ENCODE measurements around the gene PACRG.
A peak's percentile ranks its signal among the peaks of the same experiment; 100 is the strongest.

The PACRG gene

GRCh38 chr6:162798546-162799266 is 70.9 kb downstream of the PACRG start:
- no peak for DNase-seq

DNA sequence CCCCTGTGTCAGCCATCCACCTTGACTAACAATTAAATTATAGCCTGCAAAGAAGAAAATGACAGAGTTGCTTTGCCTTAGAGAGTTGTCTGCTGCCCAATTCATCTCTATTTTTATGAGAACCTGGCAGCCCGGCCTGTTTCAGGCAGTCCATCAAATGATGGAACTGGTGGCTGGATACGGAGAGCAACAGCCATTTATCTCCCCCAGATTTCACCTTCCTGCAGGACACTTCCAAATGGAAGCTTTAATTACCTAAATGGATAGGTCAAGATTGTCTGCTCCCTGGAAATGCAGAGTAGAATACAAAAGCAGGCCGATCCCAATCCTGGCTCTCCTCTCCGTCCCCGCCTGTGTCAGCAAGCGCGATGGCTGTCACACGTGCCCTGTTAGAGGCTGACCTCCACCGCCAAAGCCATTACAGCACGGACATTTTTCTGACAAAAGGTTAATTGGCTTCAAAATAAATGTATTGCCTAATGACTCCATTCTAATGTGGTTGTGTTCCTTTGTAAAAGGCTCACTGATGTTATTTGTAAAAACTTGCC is 86.7 kb downstream of the PACRG start:
- no peak for DNase-seq

- no peak for DNase-seq
Observed at GRCh38 chr6:162817196-162817595, 89.4 kb downstream of the PACRG start.

DNA sequence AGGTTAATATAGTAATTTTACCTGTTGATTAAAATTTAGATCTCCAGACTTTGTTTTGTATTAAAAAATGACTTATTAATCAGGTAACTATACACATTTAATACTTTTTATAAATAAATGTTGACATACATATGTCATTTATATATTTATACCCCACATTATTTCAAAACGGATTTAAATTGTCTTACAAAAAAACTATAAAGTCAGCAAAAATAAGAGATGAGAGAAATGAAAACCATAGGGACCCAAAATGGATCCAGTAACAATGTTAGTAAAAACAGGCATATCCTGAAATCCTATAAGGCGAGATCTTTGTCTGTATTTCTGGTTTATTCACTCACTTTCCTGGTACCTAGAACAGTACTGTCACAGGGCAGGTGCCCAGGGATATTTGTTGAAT is 91.5 kb downstream of the PACRG start:
- no peak for DNase-seq

DNA sequence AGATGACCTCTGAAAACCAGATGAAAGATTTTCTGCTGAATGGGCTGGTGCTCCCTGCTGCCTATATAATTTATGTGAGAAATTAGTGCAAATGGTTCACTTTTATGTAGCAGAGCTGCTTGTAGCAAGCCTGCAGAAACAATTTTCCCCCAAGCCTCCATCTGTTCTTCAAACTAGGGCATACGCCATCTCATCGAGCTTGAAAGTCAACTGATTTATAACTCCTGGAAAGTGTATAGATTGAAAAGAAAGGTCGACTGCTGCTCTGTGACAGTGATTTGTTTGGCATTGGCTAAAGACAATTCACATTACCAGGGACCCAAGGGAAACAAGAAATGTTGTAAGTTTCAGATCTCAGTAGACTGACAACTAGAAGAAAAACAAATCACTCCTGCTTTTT is 93.3 kb downstream of the PACRG start:
- no peak for DNase-seq

GRCh38 chr6:162825597-162825996 is 97.8 kb downstream of the PACRG start:
- no peak for DNase-seq

GRCh38 chr6:162829013-162829742 is 101.4 kb downstream of the PACRG start:
- DNase-seq, result no peak

GRCh38 chr6:162833776-162834175 is 106.0 kb downstream of the PACRG start:
- no peak for DNase-seq

GRCh38 chr6:162845972-162846371 is 118.2 kb downstream of the PACRG start:
- no peak for DNase-seq

DNA sequence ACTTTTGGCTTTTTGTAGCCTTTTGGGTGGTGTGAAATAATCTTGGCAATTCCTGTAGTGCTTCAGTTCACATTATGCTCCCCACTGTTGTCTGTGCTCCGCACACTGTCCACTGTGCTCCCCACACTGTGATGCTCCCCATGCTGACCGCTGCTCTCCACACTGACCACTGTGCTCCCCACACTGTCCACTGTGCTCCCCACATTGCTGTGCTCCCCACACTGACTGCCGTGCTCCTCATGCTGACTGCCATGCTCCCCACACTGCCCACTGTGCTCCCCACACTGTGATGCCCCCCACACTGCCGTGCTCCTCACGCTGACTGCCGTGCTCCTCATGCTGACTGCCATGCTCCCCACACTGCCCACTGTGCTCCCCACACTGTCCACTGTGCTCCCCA is 118.9 kb downstream of the PACRG start:
- DNase-seq, result no peak

GRCh38 chr6:162849269-162849668 is 121.5 kb downstream of the PACRG start:
- no peak for DNase-seq

DNA sequence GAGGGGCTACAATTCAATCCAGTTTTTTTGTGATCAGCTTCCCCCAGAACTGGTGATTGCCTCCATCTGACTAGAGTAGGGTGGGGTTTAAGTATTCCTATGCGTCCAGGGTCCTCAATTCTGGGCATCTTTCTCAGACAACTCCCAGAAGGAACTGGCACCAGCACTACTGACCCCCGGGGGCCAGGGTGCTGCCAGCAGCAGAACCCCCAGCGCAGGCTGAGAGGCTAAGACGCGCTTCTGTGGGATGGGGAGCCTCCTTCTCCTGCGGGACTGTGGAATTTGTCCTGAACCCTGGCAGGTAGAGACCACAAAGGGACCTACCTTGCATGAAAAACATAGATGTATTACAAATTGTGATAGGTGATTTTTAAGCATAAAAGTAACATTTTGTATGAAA is 124.4 kb downstream of the PACRG start:
- DNase-seq, result no peak

DNA sequence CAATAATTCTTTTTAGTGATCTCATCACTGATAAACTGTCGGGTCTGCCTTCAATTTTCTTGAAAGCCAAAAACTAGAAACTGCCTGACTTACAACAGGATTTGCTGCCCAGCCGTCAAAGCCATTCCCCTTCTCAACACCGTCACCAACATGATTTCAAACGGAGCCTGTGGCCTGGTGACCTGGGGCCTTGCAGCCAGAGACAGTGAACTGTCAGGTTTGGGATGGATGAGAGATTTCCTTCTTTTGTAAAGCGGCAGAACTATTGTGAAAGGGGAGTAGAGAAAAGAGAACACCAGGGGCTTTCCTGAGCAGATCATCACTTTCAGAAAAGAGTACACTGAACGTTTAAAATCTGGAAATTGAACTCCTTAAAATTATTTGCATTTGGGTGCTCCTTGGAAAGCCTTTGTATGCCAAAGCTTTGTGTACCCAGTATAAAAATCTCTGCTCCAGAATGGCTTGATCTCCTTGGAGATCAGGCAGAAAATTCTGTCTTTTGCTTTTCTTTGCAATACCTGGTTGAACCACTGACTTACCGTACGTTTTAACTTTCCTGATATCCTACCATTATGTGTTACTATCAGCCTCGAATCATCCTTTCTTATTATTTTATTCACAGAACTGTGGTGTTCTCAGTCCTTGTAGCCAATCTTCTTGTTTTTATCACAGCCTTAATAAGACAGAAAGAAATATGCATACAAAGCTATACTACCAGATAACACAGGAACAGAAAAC is 125.2 kb downstream of the PACRG start:
- no peak for DNase-seq

GRCh38 chr6:162854228-162854627 is 126.5 kb downstream of the PACRG start:
- DNase-seq, result peak; percentile 53

GRCh38 chr6:162854734-162855191 is 127.0 kb downstream of the PACRG start:
- no peak for DNase-seq

- peak; percentile 94 for DNase-seq
Observed at GRCh38 chr6:162856885-162857284, 129.1 kb downstream of the PACRG start.

DNA sequence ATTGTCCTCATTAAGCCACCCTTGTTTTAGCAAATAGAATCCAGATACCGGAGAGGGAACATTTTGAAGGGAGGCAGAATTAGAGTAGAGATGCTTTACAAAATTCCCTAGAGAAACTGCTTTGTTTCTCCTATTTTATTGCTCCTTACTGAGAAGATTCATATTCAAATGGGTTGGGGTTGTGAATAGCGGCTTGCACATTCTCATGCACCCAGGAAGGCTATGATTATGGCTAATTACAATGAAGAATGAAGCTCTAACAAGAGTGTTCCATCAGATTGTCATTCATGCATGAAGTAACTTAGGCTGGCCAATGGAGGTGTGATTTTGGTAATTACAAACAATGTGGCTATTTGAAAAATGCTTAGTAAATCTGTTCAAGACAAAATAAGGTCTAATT is 129.6 kb downstream of the PACRG start:
- DNase-seq, result no peak

GRCh38 chr6:162862462-162862861 is 134.7 kb downstream of the PACRG start:
- DNase-seq, result no peak

DNA sequence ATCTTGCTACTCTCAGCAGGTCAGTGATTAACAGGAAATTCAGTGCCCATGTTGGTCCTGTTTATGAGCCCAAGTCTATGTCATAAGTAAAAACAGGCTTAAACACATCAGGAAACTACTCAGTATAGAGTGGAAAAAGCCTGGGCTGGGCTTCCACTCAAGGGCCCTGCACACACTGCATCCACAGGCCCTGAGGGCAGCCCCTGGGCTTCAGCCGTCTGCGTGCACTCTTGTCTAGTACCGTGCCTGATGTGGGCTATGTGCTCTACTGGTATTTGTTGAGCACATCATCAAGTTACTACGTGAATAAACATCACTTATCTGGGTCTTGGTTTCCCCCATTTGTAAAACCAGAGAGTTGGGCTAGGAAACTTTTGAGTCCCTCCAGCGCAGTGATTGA is 135.2 kb downstream of the PACRG start:
- DNase-seq, result no peak

DNA sequence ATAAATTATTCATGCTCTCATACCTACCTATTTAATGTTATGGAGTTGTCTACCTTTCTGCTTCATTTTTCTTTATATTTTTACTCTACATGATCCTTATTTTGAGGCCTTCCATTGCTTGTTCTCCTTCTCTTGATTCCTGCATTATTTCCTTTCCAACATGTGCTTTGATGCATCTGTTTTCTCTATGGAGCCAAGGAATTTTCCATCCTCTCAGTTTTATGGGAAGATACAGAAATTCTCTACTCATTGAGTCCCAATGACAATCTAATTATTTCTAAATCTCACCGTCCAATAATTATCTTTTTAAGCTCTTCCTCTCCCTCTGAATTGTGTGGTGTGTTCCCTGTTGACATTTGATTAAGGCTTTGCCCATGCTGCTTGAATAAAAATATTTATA is 136.0 kb downstream of the PACRG start:
- no peak for DNase-seq

DNA sequence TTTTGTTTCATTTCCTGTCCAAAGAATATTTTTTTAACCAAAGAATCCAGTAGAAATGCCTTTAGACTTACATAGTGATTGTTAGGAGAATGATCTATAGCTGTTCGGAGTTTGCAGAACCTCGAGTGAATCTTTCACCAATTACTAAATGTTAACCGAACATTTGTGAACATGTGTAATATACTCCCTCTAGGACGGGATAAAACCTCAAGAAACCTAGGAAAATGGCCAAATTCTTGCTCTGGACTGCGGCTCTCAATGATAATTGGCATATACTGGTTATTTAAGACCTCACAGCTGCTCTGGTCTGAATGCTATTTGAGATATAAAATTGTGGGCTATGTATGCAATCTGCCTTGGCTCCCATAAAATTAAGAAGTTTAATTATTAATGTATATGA is 137.1 kb downstream of the PACRG start:
- DNase-seq, result no peak

GRCh38 chr6:162866656-162867055 is 138.9 kb downstream of the PACRG start:
- DNase-seq, result peak; percentile 49

- no peak for DNase-seq
Observed at GRCh38 chr6:162868397-162868796, 140.6 kb downstream of the PACRG start.

DNA sequence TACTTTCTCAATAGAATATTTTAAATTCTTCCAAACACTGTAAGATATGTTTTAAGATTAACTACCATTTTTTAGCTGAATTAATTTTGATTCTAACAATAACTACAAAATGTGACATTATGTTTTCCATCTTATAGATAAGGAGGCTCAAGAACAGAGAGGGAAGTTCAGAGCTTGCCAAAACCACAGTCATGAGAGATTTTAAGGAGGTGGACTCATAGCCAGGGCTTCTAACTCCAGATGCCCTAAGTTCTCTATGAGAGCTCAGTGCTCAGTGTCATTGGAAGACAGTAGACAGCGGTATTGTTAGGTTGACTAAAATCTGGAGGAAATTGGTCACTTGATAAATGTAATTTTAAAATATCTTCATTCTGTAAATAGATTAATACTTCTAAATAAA is 144.2 kb downstream of the PACRG start:
- no peak for DNase-seq

Data from kidney glomerular epithelial cell (primary cell).